Measurements from ENCODE around the gene APRT. TPM values are rescaled to one million over a fixed set of nuclear protein-coding genes. Genes with fewer than 3 reads are reported as not detected.
A peak's percentile ranks its signal among the peaks of the same experiment; 100 is the strongest.

Gene APRT
- total and polyA plus RNA-seq, 2 donors: 122 to 198 TPM

DNA sequence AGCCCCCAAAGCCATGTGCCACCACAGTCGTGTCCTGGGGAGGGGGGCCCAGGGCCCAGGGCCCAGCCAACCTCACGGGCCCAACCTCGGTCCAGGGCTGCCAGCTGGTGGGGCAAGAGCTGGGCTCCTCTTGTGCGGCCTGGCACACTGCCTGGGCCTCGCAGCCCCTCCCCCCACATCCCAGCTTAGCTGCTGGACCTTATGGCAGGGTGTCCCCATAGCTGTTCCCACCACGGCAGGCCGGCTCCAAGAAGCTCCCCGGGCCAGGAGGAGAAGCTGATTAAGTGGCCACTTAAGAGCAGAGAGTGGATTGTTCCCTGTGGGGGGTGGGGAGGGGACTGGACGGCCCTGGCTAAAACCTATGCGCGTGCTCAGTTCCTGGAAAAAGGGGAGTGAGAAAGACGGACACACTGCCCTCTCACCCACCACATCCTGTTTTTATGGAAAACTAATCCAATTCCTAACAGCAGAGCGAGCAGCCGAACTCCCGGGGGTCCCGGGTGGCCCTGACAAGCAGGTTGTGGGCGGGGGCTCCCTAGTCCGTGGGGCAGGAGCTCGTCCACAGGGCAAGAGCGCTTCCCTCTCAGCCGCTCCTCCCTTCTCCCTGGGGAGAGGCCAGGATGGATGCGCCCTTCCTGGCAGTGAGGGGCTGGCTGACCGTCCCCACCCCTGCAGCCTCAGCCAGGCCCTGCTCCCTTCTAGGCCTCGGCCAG lies 43.5 kb downstream of the APRT start:
- no peak for DNase-seq (ENCODE audit: low read depth in 6 of 9, low spot score in 9 of 9)
- Histone ChIP-seq H3K4me1 (ENCODE audit: control insufficient read depth in 2 of 2, insufficient read depth in 2 of 2, low read length in 2 of 2) (peaks cover 23 to 61% of the 10 kb centered on the region in 2 donors), H3K9me3 (ENCODE audit: control insufficient read depth in 2 of 2, insufficient read depth in 1 of 2, low read length in 1 of 2) (no peaks in the 10 kb centered on the region), H3K27ac (ENCODE audit: low read depth in 1 of 2, low read length in 1 of 2) (no peak overlapping the region), H3K27me3 (ENCODE audit: control insufficient read depth in 2 of 2, insufficient read depth in 1 of 2, low read length in 1 of 2) (no peaks in the 10 kb centered on the region), H3K4me3 (ENCODE audit: low read length in 2 of 2) (no peak overlapping the region), H3K36me3 (ENCODE audit: control insufficient read depth in 2 of 2, insufficient read depth in 2 of 2, low read length in 1 of 2) (peaks cover 9 to 12% of the 10 kb centered on the region in 2 donors)
- 92% methylated on average over 24 of the region's 24 CpGs for WGBS

DNA sequence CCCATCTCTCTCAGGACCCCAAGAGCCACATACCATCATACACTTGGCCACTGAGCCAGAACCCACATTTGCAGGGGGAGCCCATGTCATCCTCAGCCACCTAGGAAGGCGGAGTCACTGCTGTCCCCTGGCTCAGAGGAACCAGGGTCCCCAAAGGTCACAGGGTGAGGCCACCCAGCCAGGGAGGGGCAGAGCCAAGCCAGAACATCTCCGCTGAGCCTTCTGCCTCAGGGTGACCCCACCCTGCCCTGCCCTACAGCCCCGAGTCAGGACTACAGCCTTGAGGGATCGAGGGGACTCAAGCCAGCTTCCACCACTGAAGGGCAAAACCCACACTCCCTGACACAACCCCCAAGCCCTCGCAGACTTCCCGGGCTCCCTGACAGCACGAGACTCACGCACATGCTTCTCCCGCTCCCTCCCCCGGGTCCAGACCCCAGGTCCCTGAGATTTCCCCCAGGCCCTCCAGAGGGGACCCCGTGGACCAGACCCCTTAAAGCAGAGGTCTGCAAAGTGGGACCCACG lies 44.1 kb downstream of the APRT start:
- H3K4me1 ChIP-seq (ENCODE audit: control insufficient read depth in 2 of 2, insufficient read depth in 2 of 2, low read length in 2 of 2): peaks cover 23 to 55% of the 10 kb centered on the region in 2 donors
- peaks cover 9 to 15% of the 10 kb centered on the region in 2 donors for H3K36me3 ChIP-seq (ENCODE audit: control insufficient read depth in 2 of 2, insufficient read depth in 2 of 2, low read length in 1 of 2)
- no peak overlapping the region for H3K27ac ChIP-seq (ENCODE audit: low read depth in 1 of 2, low read length in 1 of 2)
- H3K4me3 ChIP-seq (ENCODE audit: low read length in 2 of 2): no peak overlapping the region
- no peaks in the 10 kb centered on the region for H3K27me3 ChIP-seq (ENCODE audit: control insufficient read depth in 2 of 2, insufficient read depth in 1 of 2, low read length in 1 of 2)
- WGBS: 94% methylated on average over 12 of the region's 12 CpGs
- no peak for DNase-seq (ENCODE audit: low read depth in 6 of 9, low spot score in 9 of 9)
- H3K9me3 ChIP-seq (ENCODE audit: control insufficient read depth in 2 of 2, insufficient read depth in 1 of 2, low read length in 1 of 2): no peaks in the 10 kb centered on the region

DNA sequence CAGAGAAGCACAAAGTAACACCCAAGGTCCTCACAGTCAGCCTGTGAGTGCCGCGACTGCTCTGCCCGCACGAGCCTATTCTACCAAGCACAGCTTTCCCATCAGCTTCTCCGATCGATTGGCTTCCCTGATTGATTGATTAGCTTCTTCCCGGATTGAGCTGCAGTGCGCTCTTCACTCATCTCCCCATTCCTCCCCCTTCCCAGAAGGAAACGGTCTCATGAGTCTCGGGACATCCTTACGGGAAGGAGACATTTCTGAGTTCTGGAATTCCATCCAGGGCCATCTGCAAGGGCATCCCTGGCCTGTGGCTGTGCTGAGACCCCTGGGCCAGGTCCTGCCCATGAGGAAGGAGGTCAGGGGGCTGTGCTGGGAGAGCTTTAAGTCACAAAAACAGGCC lies 44.8 kb downstream of the APRT start:
- Histone ChIP-seq H3K9me3 (ENCODE audit: control insufficient read depth in 2 of 2, insufficient read depth in 1 of 2, low read length in 1 of 2) (no peaks in the 10 kb centered on the region), H3K4me3 (ENCODE audit: low read length in 2 of 2) (no peak overlapping the region), H3K4me1 (ENCODE audit: control insufficient read depth in 2 of 2, insufficient read depth in 2 of 2, low read length in 2 of 2) (peaks cover 21 to 48% of the 10 kb centered on the region in 2 donors), H3K36me3 (ENCODE audit: control insufficient read depth in 2 of 2, insufficient read depth in 2 of 2, low read length in 1 of 2) (peaks cover 9 to 15% of the 10 kb centered on the region in 2 donors), H3K27me3 (ENCODE audit: control insufficient read depth in 2 of 2, insufficient read depth in 1 of 2, low read length in 1 of 2) (no peaks in the 10 kb centered on the region), H3K27ac (ENCODE audit: low read depth in 1 of 2, low read length in 1 of 2) (no peak overlapping the region)
- 97% methylated on average over 11 of the region's 11 CpGs for WGBS
- DNase-seq (ENCODE audit: low read depth in 6 of 9, low spot score in 9 of 9): no peak

DNA sequence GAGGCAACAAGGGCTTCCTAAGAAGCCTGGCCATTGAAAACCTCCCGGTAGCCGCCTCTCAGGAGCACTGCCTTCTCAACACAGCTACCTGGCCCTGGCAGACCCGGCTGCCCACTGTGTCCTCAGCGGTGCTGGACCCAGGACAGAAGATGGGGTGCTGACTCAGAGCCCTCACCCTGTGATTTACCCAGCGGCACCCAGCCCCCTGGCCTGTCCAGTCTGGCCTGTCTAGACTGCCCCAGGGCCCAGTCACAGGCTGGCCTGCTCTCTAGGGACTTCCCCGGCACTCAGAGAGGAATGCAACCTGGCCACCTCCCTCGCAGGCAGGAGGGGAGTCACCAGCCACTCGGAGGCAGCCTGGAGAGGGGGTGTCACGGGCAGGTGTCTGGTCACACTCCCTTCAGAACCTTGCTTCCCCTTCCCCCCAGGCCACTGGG lies 46.8 kb downstream of the APRT start:
- Histone ChIP-seq H3K27me3 (ENCODE audit: control insufficient read depth in 2 of 2, insufficient read depth in 1 of 2, low read length in 1 of 2) (no peaks in the 10 kb centered on the region), H3K36me3 (ENCODE audit: control insufficient read depth in 2 of 2, insufficient read depth in 2 of 2, low read length in 1 of 2) (peaks cover 9 to 15% of the 10 kb centered on the region in 2 donors), H3K9me3 (ENCODE audit: control insufficient read depth in 2 of 2, insufficient read depth in 1 of 2, low read length in 1 of 2) (no peaks in the 10 kb centered on the region), H3K4me1 (ENCODE audit: control insufficient read depth in 2 of 2, insufficient read depth in 2 of 2, low read length in 2 of 2) (peaks cover 4 to 29% of the 10 kb centered on the region in 2 donors), H3K4me3 (ENCODE audit: low read length in 2 of 2) (no peak overlapping the region), H3K27ac (ENCODE audit: low read depth in 1 of 2, low read length in 1 of 2) (peak overlapping the region in 1 of 2 donors; percentile 18)
- DNase-seq (ENCODE audit: low read depth in 6 of 9, low spot score in 9 of 9): no peak
- 93% methylated on average over 9 of the region's 9 CpGs for WGBS

DNA sequence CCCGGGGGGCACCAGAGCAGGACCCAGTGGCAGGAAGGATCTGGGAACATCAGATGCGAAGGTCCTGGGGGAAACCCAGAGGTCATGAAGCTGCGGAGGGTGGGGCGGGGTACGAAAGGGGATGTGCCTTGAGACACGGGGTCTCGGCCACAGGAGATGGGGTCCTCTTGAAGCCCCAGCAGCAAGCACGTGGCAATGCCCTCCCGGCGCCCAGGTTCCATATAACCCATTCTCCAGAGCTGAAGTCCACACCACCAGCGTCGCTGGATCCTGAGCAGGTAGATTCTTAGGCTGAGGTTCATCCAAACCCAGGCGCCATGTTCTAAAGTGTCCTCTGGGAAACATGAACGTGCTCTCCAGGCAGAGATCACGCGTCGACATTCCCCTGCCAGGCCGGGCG lies 47.6 kb downstream of the APRT start:
- no peak for DNase-seq (ENCODE audit: low read depth in 6 of 9, low spot score in 9 of 9)
- H3K27ac ChIP-seq (ENCODE audit: low read depth in 1 of 2, low read length in 1 of 2): no peak overlapping the region
- WGBS: 98% methylated on average over 19 of the region's 19 CpGs
- no peaks in the 10 kb centered on the region for H3K27me3 ChIP-seq (ENCODE audit: control insufficient read depth in 2 of 2, insufficient read depth in 1 of 2, low read length in 1 of 2)
- no peaks in the 10 kb centered on the region for H3K9me3 ChIP-seq (ENCODE audit: control insufficient read depth in 2 of 2, insufficient read depth in 1 of 2, low read length in 1 of 2)
- peaks cover 0 to 30% of the 10 kb centered on the region in 2 donors for H3K4me1 ChIP-seq (ENCODE audit: control insufficient read depth in 2 of 2, insufficient read depth in 2 of 2, low read length in 2 of 2)
- H3K4me3 ChIP-seq (ENCODE audit: low read length in 2 of 2): no peak overlapping the region
- H3K36me3 ChIP-seq (ENCODE audit: control insufficient read depth in 2 of 2, insufficient read depth in 2 of 2, low read length in 1 of 2): peaks cover 9 to 15% of the 10 kb centered on the region in 2 donors

DNA sequence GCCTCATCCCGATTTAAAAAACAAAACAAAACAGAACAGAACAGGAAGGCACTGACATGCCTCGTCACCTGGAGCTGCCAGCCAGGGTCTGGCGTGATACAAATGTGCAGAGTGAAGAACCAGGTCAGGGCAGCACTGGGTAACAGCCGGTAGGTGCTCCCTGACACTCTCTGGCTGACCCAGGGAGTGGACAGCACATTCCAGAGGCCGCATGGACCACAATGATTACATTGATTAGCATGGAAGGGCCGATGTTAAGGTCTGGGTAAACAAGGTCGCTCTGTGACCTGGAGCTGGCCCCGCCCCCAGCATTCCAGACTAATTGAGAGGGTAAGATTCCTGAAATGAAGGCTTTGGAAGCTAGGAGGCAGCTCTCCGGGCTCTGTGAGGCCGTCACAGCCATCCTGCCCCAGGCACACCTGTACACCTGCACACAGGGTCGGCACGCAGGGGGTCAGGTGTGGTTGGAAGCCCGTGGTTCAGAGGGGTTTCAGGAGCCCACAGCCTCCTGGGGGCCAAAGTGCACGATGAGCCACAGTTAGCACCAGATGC lies 48.1 kb downstream of the APRT start:
- H3K4me3 ChIP-seq (ENCODE audit: low read length in 2 of 2): no peak overlapping the region
- no peak for DNase-seq (ENCODE audit: low read depth in 6 of 9, low spot score in 9 of 9)
- H3K9me3 ChIP-seq (ENCODE audit: control insufficient read depth in 2 of 2, insufficient read depth in 1 of 2, low read length in 1 of 2): peaks cover 0 to 4% of the 10 kb centered on the region in 2 donors
- H3K27ac ChIP-seq (ENCODE audit: low read depth in 1 of 2, low read length in 1 of 2): no peak overlapping the region
- peaks cover 0 to 35% of the 10 kb centered on the region in 2 donors for H3K4me1 ChIP-seq (ENCODE audit: control insufficient read depth in 2 of 2, insufficient read depth in 2 of 2, low read length in 2 of 2)
- 95% methylated on average over 14 of the region's 14 CpGs for WGBS
- peaks cover 9 to 15% of the 10 kb centered on the region in 2 donors for H3K36me3 ChIP-seq (ENCODE audit: control insufficient read depth in 2 of 2, insufficient read depth in 2 of 2, low read length in 1 of 2)
- H3K27me3 ChIP-seq (ENCODE audit: control insufficient read depth in 2 of 2, insufficient read depth in 1 of 2, low read length in 1 of 2): no peaks in the 10 kb centered on the region

DNA sequence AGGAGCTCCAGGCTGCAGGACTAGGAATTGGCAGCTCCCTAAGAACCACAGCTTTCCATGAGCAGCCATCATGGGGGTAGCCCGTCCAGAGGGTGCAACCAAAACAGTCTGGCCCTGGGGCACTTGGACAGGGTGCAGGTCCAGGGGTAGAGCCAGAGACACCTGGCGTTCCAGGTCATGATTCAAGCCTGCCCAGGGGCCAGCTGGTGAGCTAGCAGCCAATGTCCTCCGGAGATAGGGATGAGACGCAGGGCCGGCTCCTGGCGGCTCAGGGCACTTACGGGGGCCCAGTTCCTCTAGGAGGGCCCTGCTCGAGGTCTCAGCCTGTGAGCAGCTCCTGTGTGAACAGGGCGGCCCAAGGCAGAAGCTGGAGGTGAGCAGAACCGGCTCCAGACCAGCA lies 48.8 kb downstream of the APRT start:
- no peak for DNase-seq (ENCODE audit: low read depth in 6 of 9, low spot score in 9 of 9)
- H3K27ac ChIP-seq (ENCODE audit: low read depth in 1 of 2, low read length in 1 of 2): no peak overlapping the region
- peaks cover 9 to 12% of the 10 kb centered on the region in 2 donors for H3K36me3 ChIP-seq (ENCODE audit: control insufficient read depth in 2 of 2, insufficient read depth in 2 of 2, low read length in 1 of 2)
- H3K4me1 ChIP-seq (ENCODE audit: control insufficient read depth in 2 of 2, insufficient read depth in 2 of 2, low read length in 2 of 2): peaks cover 0 to 37% of the 10 kb centered on the region in 2 donors
- no peak overlapping the region for H3K4me3 ChIP-seq (ENCODE audit: low read length in 2 of 2)
- no peaks in the 10 kb centered on the region for H3K27me3 ChIP-seq (ENCODE audit: control insufficient read depth in 2 of 2, insufficient read depth in 1 of 2, low read length in 1 of 2)
- peaks cover 0 to 8% of the 10 kb centered on the region in 2 donors for H3K9me3 ChIP-seq (ENCODE audit: control insufficient read depth in 2 of 2, insufficient read depth in 1 of 2, low read length in 1 of 2)
- 97% methylated on average over 10 of the region's 10 CpGs for WGBS

DNA sequence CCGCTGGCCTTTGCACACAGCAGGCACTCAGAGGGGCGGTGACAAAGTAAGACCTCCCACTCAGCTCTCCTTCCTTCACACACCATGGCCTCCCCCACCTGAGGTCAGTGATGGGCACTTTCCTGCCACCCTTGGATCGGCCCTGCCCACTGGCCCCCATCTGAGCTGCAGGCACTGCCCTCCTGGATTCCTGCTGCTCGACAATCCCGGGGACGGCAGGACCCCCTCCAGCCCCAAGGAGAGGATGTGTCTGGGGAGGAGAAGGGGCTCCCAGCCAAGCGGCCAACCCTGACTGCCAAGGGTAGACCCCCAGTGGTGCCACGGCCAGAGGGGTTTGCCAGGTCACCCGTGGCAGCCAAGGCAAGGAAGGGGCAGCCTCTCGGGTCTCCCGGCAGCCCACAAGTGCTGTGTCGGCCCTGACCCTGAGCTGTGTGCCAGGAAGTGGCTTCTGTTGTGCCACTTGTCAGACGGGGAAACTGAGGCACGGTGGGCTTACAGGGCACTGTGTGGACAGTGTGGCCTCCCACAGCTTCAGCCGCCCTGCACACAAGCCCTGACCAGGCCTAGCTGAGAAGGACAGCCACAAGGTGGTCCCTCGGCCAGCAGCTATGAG lies 49.4 kb downstream of the APRT start:
- H3K4me3 ChIP-seq (ENCODE audit: low read length in 2 of 2): no peak overlapping the region
- H3K27ac ChIP-seq (ENCODE audit: low read depth in 1 of 2, low read length in 1 of 2): no peak overlapping the region
- H3K4me1 ChIP-seq (ENCODE audit: control insufficient read depth in 2 of 2, insufficient read depth in 2 of 2, low read length in 2 of 2): peaks cover 0 to 37% of the 10 kb centered on the region in 2 donors
- H3K27me3 ChIP-seq (ENCODE audit: control insufficient read depth in 2 of 2, insufficient read depth in 1 of 2, low read length in 1 of 2): no peaks in the 10 kb centered on the region
- peaks cover 9 to 12% of the 10 kb centered on the region in 2 donors for H3K36me3 ChIP-seq (ENCODE audit: control insufficient read depth in 2 of 2, insufficient read depth in 2 of 2, low read length in 1 of 2)
- peaks cover 0 to 8% of the 10 kb centered on the region in 2 donors for H3K9me3 ChIP-seq (ENCODE audit: control insufficient read depth in 2 of 2, insufficient read depth in 1 of 2, low read length in 1 of 2)
- DNase-seq (ENCODE audit: low read depth in 6 of 9, low spot score in 9 of 9): no peak
- WGBS: 95% methylated on average over 16 of the region's 16 CpGs

DNA sequence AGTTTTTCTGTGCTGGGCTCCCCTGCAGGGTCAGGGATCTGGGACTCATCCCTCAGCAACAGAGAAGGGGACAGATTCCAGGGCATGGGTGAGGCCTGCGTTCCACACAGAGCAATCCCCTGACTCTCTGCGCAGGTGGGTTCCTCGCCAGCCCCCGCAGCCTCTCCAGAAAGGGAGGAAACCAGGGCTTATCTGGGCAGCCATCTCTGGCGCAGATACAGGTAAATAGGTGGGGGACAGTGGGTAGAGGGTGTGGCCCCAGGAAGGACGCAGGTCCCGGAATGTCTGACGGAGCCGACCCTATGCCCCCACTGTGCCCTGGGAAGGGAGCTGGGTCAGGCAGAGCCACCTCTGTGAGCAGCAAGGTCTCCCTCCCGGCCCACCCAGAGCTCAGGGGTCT lies 49.9 kb downstream of the APRT start:
- H3K36me3 ChIP-seq (ENCODE audit: control insufficient read depth in 2 of 2, insufficient read depth in 2 of 2, low read length in 1 of 2): peaks cover 9 to 12% of the 10 kb centered on the region in 2 donors
- WGBS: over 99% methylated on average over 10 of the region's 10 CpGs
- H3K4me1 ChIP-seq (ENCODE audit: control insufficient read depth in 2 of 2, insufficient read depth in 2 of 2, low read length in 2 of 2): peaks cover 0 to 37% of the 10 kb centered on the region in 2 donors
- H3K9me3 ChIP-seq (ENCODE audit: control insufficient read depth in 2 of 2, insufficient read depth in 1 of 2, low read length in 1 of 2): peaks cover 0 to 8% of the 10 kb centered on the region in 2 donors
- H3K27ac ChIP-seq (ENCODE audit: low read depth in 1 of 2, low read length in 1 of 2): no peak overlapping the region
- no peaks in the 10 kb centered on the region for H3K27me3 ChIP-seq (ENCODE audit: control insufficient read depth in 2 of 2, insufficient read depth in 1 of 2, low read length in 1 of 2)
- no peak overlapping the region for H3K4me3 ChIP-seq (ENCODE audit: low read length in 2 of 2)
- DNase-seq (ENCODE audit: low read depth in 6 of 9, low spot score in 9 of 9): no peak

All from thymus (tissue), 11 donors.